GM18505 (cell line): Measurements from ENCODE around the gene C4B.
"Not testable (repeated sequence)": the region's sequence is repeated elsewhere in the genome, so short reads cannot be mapped to it uniquely, and the experiment has no call there.

Experiments
- ATAC-seq: cut with Tn5 transposase; IDR thresholded peaks from one replicate; pipeline ENCODE4 v1.9.1; 2021; ENCODE audit not compliant: unreplicated experiment
- POLR2A ChIP-seq: IDR thresholded peaks from 4 replicates; pipeline ENCODE4 v1.6.1; 2011; ENCODE audit warnings: borderline replicate concordance; ENCODE audit not compliant: insufficient read depth, insufficient read length; ENCODE audit errors: extremely low read depth

Gene C4B

DNA sequence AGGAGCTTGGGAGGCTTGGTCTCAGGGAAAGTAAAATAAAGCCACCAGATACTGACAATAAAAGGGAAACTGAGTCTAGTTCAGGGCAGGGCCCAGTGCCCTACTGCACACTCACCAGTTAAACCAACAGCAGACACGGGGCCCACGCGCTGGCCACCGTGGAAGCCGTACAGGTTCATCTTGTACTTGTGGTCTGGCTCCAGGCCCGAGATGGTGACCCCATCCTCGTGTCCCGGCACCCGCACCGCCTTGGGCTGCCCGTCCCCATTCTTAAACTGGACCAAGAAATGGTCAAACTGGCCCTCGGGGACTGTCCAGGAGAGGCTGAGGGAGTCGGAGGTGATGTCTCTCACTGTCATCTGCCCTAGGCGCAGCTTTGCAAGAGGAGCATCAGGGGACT is 50.1 kb downstream of the C4B start:
- no peak for TF ChIP-seq POLR2A
- no peak for ATAC-seq

DNA sequence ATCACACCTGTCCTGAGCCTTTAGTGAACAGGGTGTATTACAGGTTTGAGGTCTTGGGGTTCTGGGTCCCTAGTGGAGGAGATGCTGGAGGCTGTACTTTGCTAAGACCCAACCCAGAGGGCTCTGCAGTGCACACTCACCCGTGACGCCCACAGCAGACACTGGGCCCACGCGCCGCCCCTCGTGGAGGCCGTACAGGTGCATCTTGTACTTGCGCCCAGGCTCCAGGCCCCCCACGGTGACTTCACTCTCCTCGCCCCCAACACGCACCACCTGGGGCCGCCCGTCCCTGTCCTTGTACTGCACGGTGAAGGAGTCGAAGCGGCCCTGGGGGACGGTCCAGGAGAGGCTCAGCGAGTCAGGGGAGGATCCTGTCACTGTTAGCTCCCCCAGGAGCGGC is 52.9 kb downstream of the C4B start:
- not testable (repeated sequence) for ATAC-seq

GRCh38 chr6:32068315-32068714 is 53.7 kb downstream of the C4B start:
- ATAC-seq, result not testable (repeated sequence)

GRCh38 chr6:32068867-32069266 is 54.3 kb downstream of the C4B start:
- no peak for ATAC-seq
- TF ChIP-seq POLR2A, result no peak

- ATAC-seq, result no peak
- TF ChIP-seq POLR2A, result no peak
These were observed 54.9 kb downstream of the C4B start for GRCh38 chr6:32069460-32069859.

- no peak for ATAC-seq
These were observed 55.4 kb downstream of the C4B start for GRCh38 chr6:32069878-32070515.

GRCh38 chr6:32070814-32071543 is 56.4 kb downstream of the C4B start:
- TF ChIP-seq POLR2A, result no peak
- ATAC-seq, result no peak

More at GRCh38 chr6:32069878-32070515, 55.4 kb downstream of the C4B start:
- TF ChIP-seq POLR2A, result no peak

DNA sequence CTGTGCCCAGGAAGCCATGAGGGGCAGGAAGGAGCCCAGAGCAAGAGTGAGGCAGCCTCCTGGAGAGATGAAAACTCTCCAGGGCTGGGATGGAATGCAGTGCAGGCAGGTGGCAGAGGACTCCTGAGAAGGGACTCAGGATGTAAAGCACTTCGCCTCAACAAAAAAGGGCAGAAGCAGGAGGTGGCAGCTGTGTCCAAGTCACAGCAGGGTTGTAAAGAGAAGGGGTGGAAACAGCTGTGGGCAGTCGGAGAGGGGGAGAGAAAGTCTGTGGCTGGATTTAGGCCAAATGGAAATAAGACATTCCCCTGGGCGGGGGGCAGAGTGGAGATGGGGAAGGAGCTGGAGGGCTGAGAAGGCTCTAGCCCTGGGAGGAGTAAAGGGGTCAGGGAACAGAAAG is 58.5 kb downstream of the C4B start:
- ATAC-seq, result no peak
- no peak for TF ChIP-seq POLR2A

DNA sequence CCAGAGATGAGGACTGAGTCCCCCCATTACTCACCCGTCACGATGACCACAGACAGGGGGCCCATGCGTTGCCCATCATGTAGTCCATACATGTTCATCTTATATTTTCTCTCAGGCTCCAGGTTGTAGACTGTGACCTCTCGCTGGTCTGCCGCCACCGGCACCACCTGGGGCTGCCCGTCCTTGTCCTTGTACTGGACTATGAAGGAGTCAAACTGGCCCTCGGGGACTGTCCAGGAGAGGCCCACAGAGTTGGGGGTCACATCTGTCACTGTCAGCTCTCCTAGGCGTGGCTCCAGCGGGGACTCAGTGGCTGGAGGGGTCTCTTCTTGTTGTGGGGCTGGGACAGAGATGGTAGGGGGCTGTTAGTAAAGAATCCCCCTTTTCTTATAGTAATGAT is 59.0 kb downstream of the C4B start:
- no peak for ATAC-seq
- no peak for TF ChIP-seq POLR2A

DNA sequence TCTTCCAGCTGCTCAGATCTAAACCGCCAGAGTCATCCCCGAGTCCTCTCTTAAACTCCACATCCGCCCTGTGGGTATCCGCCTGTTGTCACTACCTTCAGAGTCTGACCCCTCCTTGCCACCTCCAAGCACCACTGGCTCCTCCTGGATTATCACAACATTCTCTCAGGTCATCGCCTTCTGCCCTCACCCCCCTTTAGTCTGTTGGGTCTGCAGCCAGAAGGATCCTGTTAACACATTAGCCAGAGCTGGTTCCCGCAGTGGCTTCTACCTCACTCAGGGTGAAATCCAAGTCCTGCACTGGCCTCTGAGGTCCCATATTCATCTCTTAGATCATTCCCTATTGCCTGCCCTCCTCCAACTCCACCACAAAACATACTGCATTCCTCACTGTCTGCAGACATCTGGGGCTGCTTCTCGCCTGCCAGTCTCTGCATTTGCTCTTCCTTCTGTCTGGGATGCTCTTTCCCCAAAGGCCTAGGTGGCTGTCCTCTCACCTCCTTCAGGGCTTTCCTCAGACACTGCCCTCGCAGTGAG is 60.5 kb downstream of the C4B start:
- no peak for TF ChIP-seq POLR2A
- ATAC-seq, result no peak

DNA sequence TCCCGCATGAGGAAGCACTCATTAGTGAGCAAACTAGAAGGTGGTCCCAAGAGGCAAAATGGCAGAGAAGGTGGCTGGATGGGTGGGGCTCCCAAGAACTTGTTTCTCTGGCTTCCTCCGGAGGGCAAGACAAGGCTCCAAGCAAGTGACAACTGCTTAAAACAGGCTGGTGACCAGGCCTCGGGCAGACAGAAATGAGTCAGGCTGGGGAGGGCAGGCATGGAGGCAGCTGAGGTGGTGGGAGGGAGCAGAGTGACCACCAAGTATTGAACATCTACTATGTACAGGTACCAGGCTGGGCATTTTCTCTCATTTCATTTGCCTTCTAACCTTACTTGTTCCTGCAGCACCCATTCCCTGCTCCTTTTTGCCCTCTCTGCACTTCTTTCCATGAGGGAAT is 61.2 kb downstream of the C4B start:
- no peak for ATAC-seq
- no peak for TF ChIP-seq POLR2A

- no peak for TF ChIP-seq POLR2A
- no peak for ATAC-seq
These were observed 61.8 kb downstream of the C4B start for GRCh38 chr6:32076321-32076809.

GRCh38 chr6:32079566-32080290 is 65.1 kb downstream of the C4B start:
- no peak for ATAC-seq
- TF ChIP-seq POLR2A, result no peak
